HepG2 (cell line): ENCODE data around the gene KRTAP10-11. TPM values are rescaled to one million over a fixed set of nuclear protein-coding genes. Genes with fewer than 3 reads are reported as not detected.

Source experiments
- ATAC-seq: fragments of 200-7000 bp; cut with Tn5 transposase; 3 replicates; pipeline ENCODE4 v1.9.1; 2020; ENCODE audit warnings: mild to moderate bottlenecking, moderate library complexity
- BruUV-seq: library from RNA; stranded (reverse); fragments of 400-500 nt; replicated peaks from 2 replicates; lab custom pipeline; 2021; lab: Mats Ljungman, UMichigan
- CTCF ChIA-PET: fragments of 300-600 bp; formaldehyde crosslinking; extraction: SDS; loops from one replicate; lab custom pipeline; 2021; ENCODE audit warnings: low total read pairs, inconsistent platforms, low intra/inter-chr PET ratio; lab: Yijun Ruan, JAX
- POLR2A ChIA-PET: fragments of 350-600 bp; sonication (Branson Sonifier 250); formaldehyde crosslinking; loops from one replicate; lab custom pipeline; 2020; ENCODE audit warnings: antibody characterized with exemption, inconsistent platforms; lab: Yijun Ruan, JAX
- DNase-seq: peaks from one replicate; pipeline ENCODE4 v3.0.0-alpha.2; 2015; ENCODE audit warnings: low spot score
- FAIRE-seq: peaks from 3 replicates; lab custom pipeline; 2011; peaks lifted over from hg19 to GRCh38; lab: Jason Lieb, UNC
- H2AFZ ChIP-seq: one replicate; pipeline ENCODE4 v1.6.1; 2011; ENCODE audit warnings: low read length, inconsistent platforms
- H3K27ac ChIP-seq: fragments of 300-600 bp; 3 replicates; pipeline ENCODE4 v1.8.0; 2011; ENCODE audit warnings: mixed run types, mild to moderate bottlenecking, mixed read lengths, low read length, inconsistent platforms; ENCODE audit not compliant: insufficient read depth; ENCODE audit errors: extremely low read length
- H3K27me3 ChIP-seq, 2 experiments: fragments of 200-600 bp in 1 of 2; 2 replicates in 1 of 2; 3 replicates in 1 of 2; pipeline versions ENCODE4 v1.6.0 to v1.8.0; 2011; ENCODE audit warnings: low read length in 2 of 2, mild to moderate bottlenecking in 2 of 2, moderate library complexity in 2 of 2, inconsistent platforms in 1 of 2; ENCODE audit not compliant: insufficient read depth in 2 of 2, control insufficient read depth in 1 of 2
- H3K36me3 ChIP-seq, 2 experiments: fragments of 200-600 bp in 1 of 2; replicated peaks in 1 of 2; 2 replicates in 1 of 2; 3 replicates in 1 of 2; pipeline versions ENCODE4 v1.5.1 to v1.8.0; 2011; ENCODE audit warnings: low read length in 2 of 2, inconsistent platforms in 1 of 2; ENCODE audit not compliant: insufficient read depth in 2 of 2, control insufficient read depth in 1 of 2
- H3K4me1 ChIP-seq: 2 replicates; pipeline ENCODE4 v1.5.1; 2012; ENCODE audit warnings: low read length, inconsistent platforms; ENCODE audit not compliant: insufficient read depth
- H3K4me2 ChIP-seq: 2 replicates; pipeline ENCODE4 v1.6.0; 2011; ENCODE audit warnings: low read depth, low read length, inconsistent platforms
- H3K4me3 ChIP-seq, 3 experiments: fragments of 200-600 bp in 1 of 3; sonication (generic), shearing (Covaris generic) in 1 of 3; replicated peaks in 1 of 3; 2 replicates each; pipeline ENCODE4 v1.5.1; 2011 to 2016; ENCODE audit warnings: low read length in 3 of 3, inconsistent platforms in 2 of 3, low read depth in 2 of 3, mild to moderate bottlenecking in 2 of 3, control low read depth in 1 of 3, mixed read lengths in 1 of 3; ENCODE audit not compliant: insufficient read depth in 1 of 3
- H3K79me2 ChIP-seq: one replicate; pipeline ENCODE4 v1.6.1; 2011; ENCODE audit warnings: low read length, inconsistent platforms; ENCODE audit not compliant: insufficient read depth
- H3K9ac ChIP-seq: 2 replicates; pipeline ENCODE4 v1.6.0; 2011; ENCODE audit warnings: mild to moderate bottlenecking, low read depth, low read length, inconsistent platforms; ENCODE audit not compliant: insufficient read depth
- H3K9me3 ChIP-seq: 2 replicates; pipeline ENCODE4 v1.5.1; 2012; ENCODE audit warnings: mild to moderate bottlenecking, low read length
- H4K20me1 ChIP-seq: 2 replicates; pipeline ENCODE4 v1.6.0; 2011; ENCODE audit warnings: inconsistent platforms, mild to moderate bottlenecking, low read length, moderate library complexity; ENCODE audit not compliant: insufficient read depth
- BRD4 ChIP-seq: sonication (generic); formaldehyde crosslinking; IDR thresholded peaks from 2 replicates; pipeline ENCODE4 v1.4.0; 2020; ENCODE audit warnings: missing genetic modification reagents
- ELF4 ChIP-seq: sonication (generic); formaldehyde crosslinking; IDR thresholded peaks from 2 replicates; pipeline ENCODE4 v1.5.0; 2020; ENCODE audit warnings: missing genetic modification reagents, mild to moderate bottlenecking, moderate library complexity, borderline replicate concordance
- GPBP1L1 ChIP-seq: sonication (generic); formaldehyde crosslinking; IDR thresholded peaks from 2 replicates; pipeline ENCODE4 v1.5.0; 2020; ENCODE audit warnings: mild to moderate bottlenecking, missing genetic modification reagents
- LBX2 ChIP-seq: sonication (generic); formaldehyde crosslinking; IDR thresholded peaks from 2 replicates; pipeline ENCODE4 v1.5.0; 2020; ENCODE audit warnings: missing genetic modification reagents, mild to moderate bottlenecking, borderline replicate concordance
- PPARG ChIP-seq: conservative IDR thresholded peaks from 2 replicates; pipeline ENCODE4 v1.6.1; 2016; ENCODE audit warnings: missing biosample characterization, missing genetic modification reagents
- RCOR2 ChIP-seq: IDR thresholded peaks from 2 replicates; pipeline ENCODE4 v1.6.1; 2016; ENCODE audit warnings: missing biosample characterization, missing genetic modification reagents
- SKIL ChIP-seq: sonication (generic); formaldehyde crosslinking; IDR thresholded peaks from 2 replicates; pipeline ENCODE4 v1.8.0; 2022; ENCODE audit warnings: missing genetic modification reagents, mild to moderate bottlenecking, moderate library complexity, borderline replicate concordance
- TCF7L2 ChIP-seq: IDR thresholded peaks from 2 replicates; pipeline ENCODE4 v1.6.1; 2011; ENCODE audit warnings: mild to moderate bottlenecking, low read depth, low read length, moderate library complexity
- THYN1 ChIP-seq: sonication (generic); formaldehyde crosslinking; IDR thresholded peaks from 2 replicates; pipeline ENCODE4 v1.8.1; 2023; ENCODE audit warnings: low read depth, mild to moderate bottlenecking, moderate library complexity, missing genetic modification reagents, borderline replicate concordance
- WIZ ChIP-seq: sonication (generic); formaldehyde crosslinking; IDR thresholded peaks from 2 replicates; pipeline ENCODE4 v1.5.1; 2020; ENCODE audit warnings: mild to moderate bottlenecking, missing genetic modification reagents
- ZBTB46 ChIP-seq: sonication (generic); formaldehyde crosslinking; IDR thresholded peaks from 2 replicates; pipeline ENCODE4 v1.4.0; 2020; ENCODE audit warnings: mild to moderate bottlenecking, missing genetic modification reagents, borderline replicate concordance
- ZGPAT ChIP-seq: IDR thresholded peaks from 2 replicates; pipeline ENCODE4 v1.6.1; 2016; ENCODE audit warnings: mild to moderate bottlenecking
- ZNF136 ChIP-seq: sonication (generic); formaldehyde crosslinking; IDR thresholded peaks from 2 replicates; pipeline ENCODE4 v1.8.1; 2022; ENCODE audit warnings: low read depth, mild to moderate bottlenecking, moderate library complexity, missing genetic modification reagents
- ZNF430 ChIP-seq: sonication (generic); formaldehyde crosslinking; IDR thresholded peaks from 2 replicates; pipeline ENCODE4 v1.9.0; 2021; ENCODE audit warnings: mild to moderate bottlenecking, missing genetic modification reagents
- ZNF678 ChIP-seq: sonication (generic); formaldehyde crosslinking; IDR thresholded peaks from 2 replicates; pipeline ENCODE4 v1.4.0; 2020; ENCODE audit warnings: mild to moderate bottlenecking, missing genetic modification reagents
- ZNF709 ChIP-seq: sonication (generic); formaldehyde crosslinking; IDR thresholded peaks from 2 replicates; pipeline ENCODE4 v1.5.0; 2020; ENCODE audit warnings: mild to moderate bottlenecking, missing genetic modification reagents
- ZNF749 ChIP-seq: sonication (generic); formaldehyde crosslinking; IDR thresholded peaks from 2 replicates; pipeline ENCODE4 v1.8.0; 2022; ENCODE audit warnings: mild to moderate bottlenecking, missing genetic modification reagents, moderate library complexity, borderline replicate concordance
- WGBS: methylation state at CpG from one replicate; pipeline ENCODE4 v1.1.6; 2017; ENCODE audit warnings: low lambda C conversion rate; 5-methylcytosine and 5-hydroxymethylcytosine counted together
- in situ Hi-C: cut with HindIII; loops from 2 replicates; pipeline ENCODE4 v1.10.0; 2017; ENCODE audit warnings: low pct_unique_long_range_greater_than_20kb; ENCODE audit not compliant: extremely low pct_ligation_motif_present
- intact Hi-C: fragments of 100-400 bp; cut with micrococcal nuclease; formaldehyde crosslinking; loops from one replicate; pipeline ENCODE4 v1.10.0; 2022; ENCODE audit not compliant: unreplicated experiment
- polyA plus RNA-seq, 8 experiments: library from polyadenylated mRNA; depleted of rRNA in 3 of 8; stranded (reverse) in 7 of 8; unstranded in 1 of 8; fragments of >200 nt; fragmentation: Illumina TruSeq in 4 of 8; extraction: Trizol in 4 of 8; gene quantifications; 2 replicates each; pipeline versions ENCODE4 v1.2.1 to v1.2.3, GENCODE V29; 2011 to 2016; ENCODE audit warnings: low read depth in 4 of 8, missing spikeins in 1 of 8, mixed read lengths in 1 of 8; ENCODE audit not compliant: insufficient read depth in 1 of 8
- total RNA-seq, 5 experiments: library from RNA; depleted of rRNA; stranded (reverse); fragments of >200 nt; fragmentation: Illumina TruSeq; extraction: Trizol; gene quantifications; 2 replicates each; pipeline ENCODE4 v1.2.3, GENCODE V29; 2016; ENCODE audit warnings: low read depth in 1 of 5

KRTAP10-11 gene
- total and polyA plus RNA-seq, 2 of the 13 experiments (the other 11 are each of a cell fraction or from before 2014, with no cell fraction given) = not detected

- in situ Hi-C loops = no loop called here
- Histone ChIP-seq H4K20me1 (no peaks in the 10 kb centered on the region), H2AFZ (no peak overlapping the region), H3K4me1 (peaks cover 9% of the 10 kb centered on the region; the same call in 1 of the 2 replicates), H3K79me2 (no peaks in the 10 kb centered on the region), H3K9me3 (peaks cover 4% of the 10 kb centered on the region; the same call in 1 of the 2 replicates), H3K4me3 (no peak overlapping the region), H3K27me3 (peaks cover 3 to 13% of the 10 kb centered on the region in 2 experiments; a peak in 2 of 5 replicates), H3K27ac (no peak overlapping the region), H3K9ac (no peak overlapping the region), H3K4me2 (no peak overlapping the region), H3K36me3 (no peaks in the 10 kb centered on the region)
- ChIA-PET POLR2A (no interaction called here), CTCF (no interaction called here)
- WGBS = 0% methylated on average over 1 of the region's 1 CpG
- intact Hi-C loops = no loop called here
- DNase-seq = no peak
- no peak for ATAC-seq
- BruUV-seq = no TSS peak
- FAIRE-seq = no peak
- TF ChIP-seq ZNF678 (CRISPR knock-in tag) = no peak
- no peak for TF ChIP-seq GPBP1L1 (CRISPR knock-in tag)
- TF ChIP-seq THYN1 (CRISPR knock-in tag) = no peak
- no peak for TF ChIP-seq ZNF136 (CRISPR knock-in tag)
- no peak for TF ChIP-seq ZNF430 (CRISPR knock-in tag)
- no peak for TF ChIP-seq PPARG
- TF ChIP-seq SKIL = no peak
- no peak for TF ChIP-seq ZNF749
- no peak for TF ChIP-seq TCF7L2
- TF ChIP-seq ELF4 (CRISPR knock-in tag) = no peak
- TF ChIP-seq ZNF709 (CRISPR knock-in tag) = no peak
- no peak for TF ChIP-seq BRD4 (CRISPR knock-in tag)
- no peak for TF ChIP-seq WIZ (CRISPR knock-in tag)
- no peak for TF ChIP-seq RCOR2
- no peak for TF ChIP-seq ZBTB46 (CRISPR knock-in tag)
- no peak for TF ChIP-seq ZGPAT (CRISPR knock-in tag)
- no peak for TF ChIP-seq LBX2 (CRISPR knock-in tag)
These were observed 10.7 kb downstream of the KRTAP10-11 start for GRCh38 chr21:44656868-44657267.
